HepG2 (cell line): ENCODE data around the gene RBBP9. TPM values are rescaled to one million over a fixed set of nuclear protein-coding genes. Genes with fewer than 3 reads are reported as not detected.
A peak's percentile ranks its signal among the peaks of the same experiment; 100 is the strongest.

ENCODE experiments used
- ATAC-seq: fragments of 200-7000 bp; cut with Tn5 transposase; 3 replicates; pipeline ENCODE4 v1.9.1; 2020; ENCODE audit warnings: mild to moderate bottlenecking, moderate library complexity
- BruUV-seq: library from RNA; stranded (reverse); fragments of 400-500 nt; replicated peaks from 2 replicates; lab custom pipeline; 2021; lab: Mats Ljungman, UMichigan
- CTCF ChIA-PET: fragments of 300-600 bp; formaldehyde crosslinking; extraction: SDS; loops from one replicate; lab custom pipeline; 2021; ENCODE audit warnings: low total read pairs, inconsistent platforms, low intra/inter-chr PET ratio; lab: Yijun Ruan, JAX
- POLR2A ChIA-PET: fragments of 350-600 bp; sonication (Branson Sonifier 250); formaldehyde crosslinking; loops from one replicate; lab custom pipeline; 2020; ENCODE audit warnings: antibody characterized with exemption, inconsistent platforms; lab: Yijun Ruan, JAX
- DNase-seq: peaks from one replicate; pipeline ENCODE4 v3.0.0-alpha.2; 2015; ENCODE audit warnings: low spot score
- FAIRE-seq: peaks from 3 replicates; lab custom pipeline; 2011; peaks lifted over from hg19 to GRCh38; lab: Jason Lieb, UNC
- H2AFZ ChIP-seq: one replicate; pipeline ENCODE4 v1.6.1; 2011; ENCODE audit warnings: low read length, inconsistent platforms
- H3K27ac ChIP-seq: fragments of 300-600 bp; 3 replicates; pipeline ENCODE4 v1.8.0; 2011; ENCODE audit warnings: mixed run types, mild to moderate bottlenecking, mixed read lengths, low read length, inconsistent platforms; ENCODE audit not compliant: insufficient read depth; ENCODE audit errors: extremely low read length
- H3K27me3 ChIP-seq, 2 experiments: fragments of 200-600 bp in 1 of 2; 2 replicates in 1 of 2; 3 replicates in 1 of 2; pipeline versions ENCODE4 v1.6.0 to v1.8.0; 2011; ENCODE audit warnings: low read length in 2 of 2, mild to moderate bottlenecking in 2 of 2, moderate library complexity in 2 of 2, inconsistent platforms in 1 of 2; ENCODE audit not compliant: insufficient read depth in 2 of 2, control insufficient read depth in 1 of 2
- H3K36me3 ChIP-seq, 2 experiments: fragments of 200-600 bp in 1 of 2; replicated peaks in 1 of 2; 2 replicates in 1 of 2; 3 replicates in 1 of 2; pipeline versions ENCODE4 v1.5.1 to v1.8.0; 2011; ENCODE audit warnings: low read length in 2 of 2, inconsistent platforms in 1 of 2; ENCODE audit not compliant: insufficient read depth in 2 of 2, control insufficient read depth in 1 of 2
- H3K4me1 ChIP-seq: 2 replicates; pipeline ENCODE4 v1.5.1; 2012; ENCODE audit warnings: low read length, inconsistent platforms; ENCODE audit not compliant: insufficient read depth
- H3K4me2 ChIP-seq: 2 replicates; pipeline ENCODE4 v1.6.0; 2011; ENCODE audit warnings: low read depth, low read length, inconsistent platforms
- H3K4me3 ChIP-seq, 3 experiments: fragments of 200-600 bp in 1 of 3; sonication (generic), shearing (Covaris generic) in 1 of 3; replicated peaks in 1 of 3; 2 replicates each; pipeline ENCODE4 v1.5.1; 2011 to 2016; ENCODE audit warnings: low read length in 3 of 3, inconsistent platforms in 2 of 3, low read depth in 2 of 3, mild to moderate bottlenecking in 2 of 3, control low read depth in 1 of 3, mixed read lengths in 1 of 3; ENCODE audit not compliant: insufficient read depth in 1 of 3
- H3K79me2 ChIP-seq: one replicate; pipeline ENCODE4 v1.6.1; 2011; ENCODE audit warnings: low read length, inconsistent platforms; ENCODE audit not compliant: insufficient read depth
- H3K9ac ChIP-seq: 2 replicates; pipeline ENCODE4 v1.6.0; 2011; ENCODE audit warnings: mild to moderate bottlenecking, low read depth, low read length, inconsistent platforms; ENCODE audit not compliant: insufficient read depth
- H3K9me3 ChIP-seq: 2 replicates; pipeline ENCODE4 v1.5.1; 2012; ENCODE audit warnings: mild to moderate bottlenecking, low read length
- H4K20me1 ChIP-seq: 2 replicates; pipeline ENCODE4 v1.6.0; 2011; ENCODE audit warnings: inconsistent platforms, mild to moderate bottlenecking, low read length, moderate library complexity; ENCODE audit not compliant: insufficient read depth
- BCL6 ChIP-seq: IDR thresholded peaks from 2 replicates; pipeline ENCODE4 v1.6.1; 2016; ENCODE audit warnings: missing genetic modification reagents, missing compliant biosample characterization
- BRF2 ChIP-seq: sonication (generic); formaldehyde crosslinking; IDR thresholded peaks from 2 replicates; pipeline ENCODE4 v1.8.1; 2022; ENCODE audit warnings: mild to moderate bottlenecking, missing genetic modification reagents
- CEBPB ChIP-seq: IDR thresholded peaks from 2 replicates; pipeline ENCODE4 v1.6.1; 2011; ENCODE audit warnings: low read depth, low read length, improper control_type of control experiment, borderline replicate concordance
- CEBPG ChIP-seq: IDR thresholded peaks from 2 replicates; pipeline ENCODE4 v1.6.1; 2016
- ELF4 ChIP-seq: sonication (generic); formaldehyde crosslinking; IDR thresholded peaks from 2 replicates; pipeline ENCODE4 v1.5.0; 2020; ENCODE audit warnings: missing genetic modification reagents, mild to moderate bottlenecking, moderate library complexity, borderline replicate concordance
- FIP1L1 ChIP-seq: fragments of 200-400 bp; formaldehyde crosslinking; IDR thresholded peaks from 2 replicates; pipeline ENCODE4 v1.6.1; 2018; ENCODE audit warnings: low read depth, mild to moderate bottlenecking, low read length, moderate library complexity, borderline replicate concordance; ENCODE audit not compliant: insufficient read depth
- FOXO1 ChIP-seq: sonication (generic); formaldehyde crosslinking; IDR thresholded peaks from 2 replicates; pipeline ENCODE4 v1.4.0; 2020; ENCODE audit warnings: missing genetic modification reagents
- FOXO4 ChIP-seq: sonication (generic); formaldehyde crosslinking; conservative IDR thresholded peaks from 2 replicates; pipeline ENCODE4 v1.8.1; 2023; ENCODE audit warnings: missing genetic modification reagents
- MAFF ChIP-seq: IDR thresholded peaks from 2 replicates; pipeline ENCODE4 v1.6.1; 2011; ENCODE audit warnings: low read depth, low read length, improper control_type of control experiment
- MLLT10 ChIP-seq: sonication (generic); formaldehyde crosslinking; IDR thresholded peaks from 2 replicates; pipeline ENCODE4 v1.4.0; 2020; ENCODE audit warnings: missing genetic modification reagents
- NAIF1 ChIP-seq: sonication (generic); formaldehyde crosslinking; IDR thresholded peaks from 2 replicates; pipeline ENCODE4 v1.5.0; 2020; ENCODE audit warnings: mild to moderate bottlenecking, missing genetic modification reagents, borderline replicate concordance
- PRMT3 ChIP-seq: sonication (generic); formaldehyde crosslinking; IDR thresholded peaks from 2 replicates; pipeline ENCODE4 v1.8.1; 2022; ENCODE audit warnings: low read depth, mild to moderate bottlenecking, moderate library complexity, missing genetic modification reagents, borderline replicate concordance
- RFXANK ChIP-seq: IDR thresholded peaks from 2 replicates; pipeline ENCODE4 v1.6.1; 2016
- SP140L ChIP-seq: sonication (generic); formaldehyde crosslinking; IDR thresholded peaks from 2 replicates; pipeline ENCODE4 v1.4.0; 2020; ENCODE audit warnings: missing genetic modification reagents, borderline replicate concordance
- ZBTB2 ChIP-seq: sonication (generic); formaldehyde crosslinking; IDR thresholded peaks from 2 replicates; pipeline ENCODE4 v1.8.0; 2022; ENCODE audit warnings: low read depth, missing genetic modification reagents
- ZBTB7A ChIP-seq: sonication (generic); formaldehyde crosslinking; IDR thresholded peaks from 2 replicates; pipeline ENCODE4 v1.8.0; 2022; ENCODE audit warnings: mild to moderate bottlenecking, missing genetic modification reagents
- ZNF224 ChIP-seq: sonication (generic); formaldehyde crosslinking; IDR thresholded peaks from 2 replicates; pipeline ENCODE4 v1.5.0; 2020; ENCODE audit warnings: mild to moderate bottlenecking, missing genetic modification reagents
- ZNF441 ChIP-seq: sonication (generic); formaldehyde crosslinking; IDR thresholded peaks from 2 replicates; pipeline ENCODE4 v1.7.0; 2021; ENCODE audit warnings: missing genetic modification reagents, borderline replicate concordance
- ZNF563 ChIP-seq: sonication (generic); formaldehyde crosslinking; IDR thresholded peaks from 2 replicates; pipeline ENCODE4 v1.8.0; 2022; ENCODE audit warnings: mild to moderate bottlenecking, moderate library complexity, missing genetic modification reagents
- ZNF775 ChIP-seq: sonication (generic); formaldehyde crosslinking; IDR thresholded peaks from 2 replicates; pipeline ENCODE4 v1.4.0; 2020; ENCODE audit warnings: missing genetic modification reagents, mild to moderate bottlenecking, moderate library complexity, borderline replicate concordance
- WGBS: methylation state at CpG from one replicate; pipeline ENCODE4 v1.1.6; 2017; ENCODE audit warnings: low lambda C conversion rate; 5-methylcytosine and 5-hydroxymethylcytosine counted together
- in situ Hi-C: cut with HindIII; loops from 2 replicates; pipeline ENCODE4 v1.10.0; 2017; ENCODE audit warnings: low pct_unique_long_range_greater_than_20kb; ENCODE audit not compliant: extremely low pct_ligation_motif_present
- intact Hi-C: fragments of 100-400 bp; cut with micrococcal nuclease; formaldehyde crosslinking; loops from one replicate; pipeline ENCODE4 v1.10.0; 2022; ENCODE audit not compliant: unreplicated experiment
- polyA plus RNA-seq, 8 experiments: library from polyadenylated mRNA; depleted of rRNA in 3 of 8; stranded (reverse) in 7 of 8; unstranded in 1 of 8; fragments of >200 nt; fragmentation: Illumina TruSeq in 4 of 8; extraction: Trizol in 4 of 8; gene quantifications; 2 replicates each; pipeline versions ENCODE4 v1.2.1 to v1.2.3, GENCODE V29; 2011 to 2016; ENCODE audit warnings: low read depth in 4 of 8, missing spikeins in 1 of 8, mixed read lengths in 1 of 8; ENCODE audit not compliant: insufficient read depth in 1 of 8
- total RNA-seq, 5 experiments: library from RNA; depleted of rRNA; stranded (reverse); fragments of >200 nt; fragmentation: Illumina TruSeq; extraction: Trizol; gene quantifications; 2 replicates each; pipeline ENCODE4 v1.2.3, GENCODE V29; 2016; ENCODE audit warnings: low read depth in 1 of 5

Gene RBBP9
- total and polyA plus RNA-seq, 2 of the 13 experiments (the other 11 are each of a cell fraction or from before 2014, with no cell fraction given) = 28.0 to 56.3 TPM

GRCh38 chr20:18440403-18440802 lies 56.6 kb downstream of the RBBP9 start (continued):
- TF ChIP-seq ZBTB2 = no peak
- TF ChIP-seq FOXO1 = no peak
- TF ChIP-seq FOXO4 = no peak
- no peak for TF ChIP-seq PRMT3 (CRISPR knock-in tag)

- Histone ChIP-seq H3K4me2 (peak overlapping the region; percentile 45), H3K36me3 (no peaks in the 10 kb centered on the region), H2AFZ (peak overlapping the region; percentile 81), H3K27ac (no peak overlapping the region), H3K4me3 (0 out of 6 replicates have a peak overlapping the region, but pooled peaks of 1 of the 3 experiments have one; percentile 2), H4K20me1 (no peaks in the 10 kb centered on the region), H3K9ac (no peak overlapping the region), H3K79me2 (no peaks in the 10 kb centered on the region), H3K4me1 (peaks cover 9% of the 10 kb centered on the region; the same call in 1 of the 2 replicates), H3K9me3 (no peaks in the 10 kb centered on the region), H3K27me3 (no peaks in the 10 kb centered on the region)
- DNase-seq (no peak), ATAC-seq (no peak), FAIRE-seq (no peak)
- CTCF ChIA-PET = no interaction called here
- WGBS = 64% methylated on average over 2 of the region's 2 CpGs
- POLR2A ChIA-PET = interaction anchor here (1.6 kb wide), 1 partner anchor 30 kb away, joined by 7 read pairs; the partner anchor contains the start of genes DZANK1 and POLR3F
- in situ Hi-C loops (no loop called here), intact Hi-C loops (no loop called here)
- no TSS peak for BruUV-seq
- TF ChIP-seq BRF2 (CRISPR knock-in tag) (no peak), SP140L (CRISPR knock-in tag) (no peak), RFXANK (CRISPR knock-in tag) (no peak), ZNF775 (CRISPR knock-in tag) (no peak), ZNF563 (CRISPR knock-in tag) (no peak), MLLT10 (CRISPR knock-in tag) (no peak), NAIF1 (CRISPR knock-in tag) (no peak), ZNF441 (no peak), ZNF224 (CRISPR knock-in tag) (no peak), BCL6 (CRISPR knock-in tag) (no peak), ELF4 (no peak), FIP1L1 (no peak), MAFF (no peak), CEBPG (CRISPR knock-in tag) (no peak), ZBTB7A (CRISPR knock-in tag) (no peak), CEBPB (no peak)
These were observed 60.2 kb downstream of the RBBP9 start for GRCh38 chr20:18436847-18437246.
